ENCODE measurements around the gene RAMP2.
"Not testable (repeated sequence)": the region's sequence is repeated elsewhere in the genome, so short reads cannot be mapped to it uniquely, and the experiment has no call there.

GRCh38 chr17:42769964-42770363, 8.9 kb downstream of the RAMP2 start:
- not testable (repeated sequence) for TF ChIP-seq CTCF, EZH2phosphoT487 (IDR thresholded peaks at IDR 0.05; ENCODE audit: low read length)
